ENCODE measurements around the gene GPR107.

- TF ChIP-seq, protein P1, sequence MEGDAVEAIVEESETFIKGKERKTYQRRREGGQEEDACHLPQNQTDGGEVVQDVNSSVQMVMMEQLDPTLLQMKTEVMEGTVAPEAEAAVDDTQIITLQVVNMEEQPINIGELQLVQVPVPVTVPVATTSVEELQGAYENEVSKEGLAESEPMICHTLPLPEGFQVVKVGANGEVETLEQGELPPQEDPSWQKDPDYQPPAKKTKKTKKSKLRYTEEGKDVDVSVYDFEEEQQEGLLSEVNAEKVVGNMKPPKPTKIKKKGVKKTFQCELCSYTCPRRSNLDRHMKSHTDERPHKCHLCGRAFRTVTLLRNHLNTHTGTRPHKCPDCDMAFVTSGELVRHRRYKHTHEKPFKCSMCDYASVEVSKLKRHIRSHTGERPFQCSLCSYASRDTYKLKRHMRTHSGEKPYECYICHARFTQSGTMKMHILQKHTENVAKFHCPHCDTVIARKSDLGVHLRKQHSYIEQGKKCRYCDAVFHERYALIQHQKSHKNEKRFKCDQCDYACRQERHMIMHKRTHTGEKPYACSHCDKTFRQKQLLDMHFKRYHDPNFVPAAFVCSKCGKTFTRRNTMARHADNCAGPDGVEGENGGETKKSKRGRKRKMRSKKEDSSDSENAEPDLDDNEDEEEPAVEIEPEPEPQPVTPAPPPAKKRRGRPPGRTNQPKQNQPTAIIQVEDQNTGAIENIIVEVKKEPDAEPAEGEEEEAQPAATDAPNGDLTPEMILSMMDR (IDR thresholded peaks at IDR 0.05 in 4 of 5, conservative IDR thresholded peaks at IDR 0.05 in 1 of 5) = no peak
- no peak for TF ChIP-seq POLR2A (IDR thresholded peaks at IDR 0.05)
These were observed 56.5 kb downstream of the GPR107 start for GRCh38 chr9:130110166-130110565.
